Stimulated activated CD8-positive, alpha-beta memory T cell treated with anti-CD3 and anti-CD28 coated beads, Interleukin-2, amount 100 ng/mL, for 48 hours (primary cell): ENCODE results near the gene NEURL4.

Experiments
- DNase-seq, 2 donors: peaks; one replicate each; pipeline ENCODE4 v3.0.0-alpha.2; 2020; ENCODE audit warnings: low read depth in 2 of 2

NEURL4 gene

GRCh38 chr17:7279448-7279847, 49.7 kb downstream of the NEURL4 start:
- DNase-seq = no peak

GRCh38 chr17:7266784-7267183, 62.4 kb downstream of the NEURL4 start:
- no peak for DNase-seq
